ENCODE results near the gene ATP2C2. TPM values are rescaled to one million over a fixed set of nuclear protein-coding genes. Genes with fewer than 3 reads are reported as not detected.

ATP2C2 gene
- total and polyA plus RNA-seq, 9 donors = 0.13 to 2.3 (median 0.39) TPM

- Histone ChIP-seq H3K4me1 (ENCODE audit: control insufficient read depth, insufficient read depth, low read length) (no peaks in the 10 kb centered on the region), H3K27me3 (ENCODE audit: control insufficient read depth, insufficient read depth, low read length) (peaks cover 6% of the 10 kb centered on the region), H3K36me3 (ENCODE audit: control insufficient read depth, insufficient read depth, low read length) (no peaks in the 10 kb centered on the region), H3K27ac (ENCODE audit: low read length) (no peak overlapping the region), H3K9me3 (replicated peaks; ENCODE audit: control insufficient read depth, low read depth, low read length) (no peaks in the 10 kb centered on the region), H3K4me3 (ENCODE audit: low read length) (no peak overlapping the region)
- 100% methylated on average over 2 of the region's 8 CpGs for WGBS (ENCODE audit: insufficient coverage)
- DNase-seq = no peak
Observed at GRCh38 chr16:84351630-84352029, 16.7 kb upstream of the ATP2C2 start.

- Histone ChIP-seq H3K9me3 (replicated peaks; ENCODE audit: control insufficient read depth, low read depth, low read length) (no peaks in the 10 kb centered on the region), H3K4me3 (ENCODE audit: low read length) (no peak overlapping the region), H3K4me1 (ENCODE audit: control insufficient read depth, insufficient read depth, low read length) (no peaks in the 10 kb centered on the region), H3K27ac (ENCODE audit: low read length) (no peak overlapping the region), H3K27me3 (ENCODE audit: control insufficient read depth, insufficient read depth, low read length) (peaks cover 7% of the 10 kb centered on the region), H3K36me3 (ENCODE audit: control insufficient read depth, insufficient read depth, low read length) (no peaks in the 10 kb centered on the region)
- 73% methylated on average over 6 of the region's 6 CpGs for WGBS (ENCODE audit: insufficient coverage)
- no peak for DNase-seq
Observed at GRCh38 chr16:84354306-84354705, 14.0 kb upstream of the ATP2C2 start.

GRCh38 chr16:84355149-84355548 is 13.2 kb upstream of the ATP2C2 start:
- peaks cover 8% of the 10 kb centered on the region for H3K27me3 ChIP-seq (ENCODE audit: control insufficient read depth, insufficient read depth, low read length)
- H3K27ac ChIP-seq (ENCODE audit: low read length) = no peak overlapping the region
- no peak for DNase-seq
- WGBS (ENCODE audit: insufficient coverage) = 89% methylated on average over 1 of the region's 2 CpGs
- no peaks in the 10 kb centered on the region for H3K4me1 ChIP-seq (ENCODE audit: control insufficient read depth, insufficient read depth, low read length)
- no peaks in the 10 kb centered on the region for H3K9me3 ChIP-seq (replicated peaks; ENCODE audit: control insufficient read depth, low read depth, low read length)
- H3K4me3 ChIP-seq (ENCODE audit: low read length) = no peak overlapping the region
- no peaks in the 10 kb centered on the region for H3K36me3 ChIP-seq (ENCODE audit: control insufficient read depth, insufficient read depth, low read length)

GRCh38 chr16:84356176-84356575 is 12.2 kb upstream of the ATP2C2 start:
- Histone ChIP-seq H3K27me3 (ENCODE audit: control insufficient read depth, insufficient read depth, low read length) (peaks cover 13% of the 10 kb centered on the region), H3K4me1 (ENCODE audit: control insufficient read depth, insufficient read depth, low read length) (no peaks in the 10 kb centered on the region), H3K4me3 (ENCODE audit: low read length) (no peak overlapping the region), H3K27ac (ENCODE audit: low read length) (no peak overlapping the region), H3K36me3 (ENCODE audit: control insufficient read depth, insufficient read depth, low read length) (no peaks in the 10 kb centered on the region), H3K9me3 (replicated peaks; ENCODE audit: control insufficient read depth, low read depth, low read length) (no peaks in the 10 kb centered on the region)
- WGBS (ENCODE audit: insufficient coverage) = 89% methylated on average over 10 of the region's 10 CpGs
- no peak for DNase-seq

GRCh38 chr16:84356591-84357116 is 11.7 kb upstream of the ATP2C2 start:
- Histone ChIP-seq H3K9me3 (replicated peaks; ENCODE audit: control insufficient read depth, low read depth, low read length) (no peaks in the 10 kb centered on the region), H3K36me3 (ENCODE audit: control insufficient read depth, insufficient read depth, low read length) (no peaks in the 10 kb centered on the region), H3K27ac (ENCODE audit: low read length) (no peak overlapping the region), H3K27me3 (ENCODE audit: control insufficient read depth, insufficient read depth, low read length) (peaks cover 13% of the 10 kb centered on the region), H3K4me1 (ENCODE audit: control insufficient read depth, insufficient read depth, low read length) (no peaks in the 10 kb centered on the region), H3K4me3 (ENCODE audit: low read length) (no peak overlapping the region)
- WGBS (ENCODE audit: insufficient coverage) = 79% methylated on average over 5 of the region's 11 CpGs
- no peak for DNase-seq

- Histone ChIP-seq H3K9me3 (replicated peaks; ENCODE audit: control insufficient read depth, low read depth, low read length) (no peaks in the 10 kb centered on the region), H3K36me3 (ENCODE audit: control insufficient read depth, insufficient read depth, low read length) (no peaks in the 10 kb centered on the region), H3K27me3 (ENCODE audit: control insufficient read depth, insufficient read depth, low read length) (peaks cover 13% of the 10 kb centered on the region), H3K4me1 (ENCODE audit: control insufficient read depth, insufficient read depth, low read length) (peaks cover 4% of the 10 kb centered on the region), H3K27ac (ENCODE audit: low read length) (no peak overlapping the region), H3K4me3 (ENCODE audit: low read length) (no peak overlapping the region)
- DNase-seq = no peak
- WGBS (ENCODE audit: insufficient coverage) = 14% methylated on average over 1 of the region's 9 CpGs
Observed at GRCh38 chr16:84357191-84357651, 11.1 kb upstream of the ATP2C2 start.

- no peak for DNase-seq
- Histone ChIP-seq H3K27me3 (ENCODE audit: control insufficient read depth, insufficient read depth, low read length) (peaks cover 12% of the 10 kb centered on the region), H3K4me1 (ENCODE audit: control insufficient read depth, insufficient read depth, low read length) (peaks cover 7% of the 10 kb centered on the region), H3K36me3 (ENCODE audit: control insufficient read depth, insufficient read depth, low read length) (no peaks in the 10 kb centered on the region), H3K4me3 (ENCODE audit: low read length) (no peak overlapping the region), H3K27ac (ENCODE audit: low read length) (no peak overlapping the region), H3K9me3 (replicated peaks; ENCODE audit: control insufficient read depth, low read depth, low read length) (no peaks in the 10 kb centered on the region)
- 86% methylated on average over 11 of the region's 14 CpGs for whole genome bisulfite sequencing (ENCODE audit: insufficient coverage)
Observed at GRCh38 chr16:84358601-84359295, 9.6 kb upstream of the ATP2C2 start.

- Histone ChIP-seq H3K36me3 (ENCODE audit: control insufficient read depth, insufficient read depth, low read length) (no peaks in the 10 kb centered on the region), H3K9me3 (replicated peaks; ENCODE audit: control insufficient read depth, low read depth, low read length) (no peaks in the 10 kb centered on the region), H3K4me3 (ENCODE audit: low read length) (no peak overlapping the region), H3K27ac (ENCODE audit: low read length) (no peak overlapping the region), H3K4me1 (ENCODE audit: control insufficient read depth, insufficient read depth, low read length) (peaks cover 7% of the 10 kb centered on the region), H3K27me3 (ENCODE audit: control insufficient read depth, insufficient read depth, low read length) (peaks cover 11% of the 10 kb centered on the region)
- WGBS (ENCODE audit: insufficient coverage) = 69% methylated on average over 3 of the region's 8 CpGs
- no peak for DNase-seq
Observed at GRCh38 chr16:84359326-84359725, 9.0 kb upstream of the ATP2C2 start.

GRCh38 chr16:84360170-84360569 is 8.2 kb upstream of the ATP2C2 start:
- peaks cover 7% of the 10 kb centered on the region for H3K4me1 ChIP-seq (ENCODE audit: control insufficient read depth, insufficient read depth, low read length)
- no peaks in the 10 kb centered on the region for H3K9me3 ChIP-seq (replicated peaks; ENCODE audit: control insufficient read depth, low read depth, low read length)
- peaks cover 10% of the 10 kb centered on the region for H3K27me3 ChIP-seq (ENCODE audit: control insufficient read depth, insufficient read depth, low read length)
- WGBS (ENCODE audit: insufficient coverage) = 75% methylated on average over 15 of the region's 15 CpGs
- DNase-seq = no peak
- no peaks in the 10 kb centered on the region for H3K36me3 ChIP-seq (ENCODE audit: control insufficient read depth, insufficient read depth, low read length)
- H3K4me3 ChIP-seq (ENCODE audit: low read length) = no peak overlapping the region
- H3K27ac ChIP-seq (ENCODE audit: low read length) = no peak overlapping the region

- DNase-seq = no peak
- Histone ChIP-seq H3K4me1 (ENCODE audit: control insufficient read depth, insufficient read depth, low read length) (peaks cover 7% of the 10 kb centered on the region), H3K9me3 (replicated peaks; ENCODE audit: control insufficient read depth, low read depth, low read length) (no peaks in the 10 kb centered on the region), H3K4me3 (ENCODE audit: low read length) (no peak overlapping the region), H3K27me3 (ENCODE audit: control insufficient read depth, insufficient read depth, low read length) (peaks cover 12% of the 10 kb centered on the region), H3K36me3 (ENCODE audit: control insufficient read depth, insufficient read depth, low read length) (no peaks in the 10 kb centered on the region), H3K27ac (ENCODE audit: low read length) (no peak overlapping the region)
- 80% methylated on average over 4 of the region's 4 CpGs for WGBS (ENCODE audit: insufficient coverage)
Observed at GRCh38 chr16:84360748-84361147, 7.6 kb upstream of the ATP2C2 start.
